Measurements from ENCODE around the gene NFRKB.

The NFRKB gene

DNA sequence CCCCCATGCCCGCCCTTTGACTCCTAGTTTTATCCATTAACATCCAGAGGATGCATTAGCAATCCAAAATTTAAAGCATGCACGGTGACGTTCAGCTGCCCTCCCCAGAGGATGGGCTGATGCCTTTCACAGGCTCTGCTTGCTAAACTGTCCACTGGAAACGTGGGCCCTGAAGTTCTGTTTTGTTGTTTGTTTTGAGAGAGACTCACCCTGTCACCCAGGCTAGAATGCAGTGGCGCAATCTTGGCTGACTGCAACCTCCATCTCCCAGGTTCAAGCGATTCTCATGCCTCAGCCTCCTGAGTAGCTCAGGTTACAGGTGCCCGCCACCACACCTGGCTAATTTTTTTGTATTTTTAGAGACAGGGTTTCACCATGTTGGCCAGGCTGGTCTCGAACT, 39.3 kb downstream of the NFRKB start:
- Histone ChIP-seq H3K9ac (no peak overlapping the region), H3K4me2 (ENCODE audit: low read length) (no peak overlapping the region), H2AFZ (no peak overlapping the region)

GRCh38 chr11:129855086-129855485, 40.3 kb downstream of the NFRKB start:
- TF ChIP-seq, protein P1, sequence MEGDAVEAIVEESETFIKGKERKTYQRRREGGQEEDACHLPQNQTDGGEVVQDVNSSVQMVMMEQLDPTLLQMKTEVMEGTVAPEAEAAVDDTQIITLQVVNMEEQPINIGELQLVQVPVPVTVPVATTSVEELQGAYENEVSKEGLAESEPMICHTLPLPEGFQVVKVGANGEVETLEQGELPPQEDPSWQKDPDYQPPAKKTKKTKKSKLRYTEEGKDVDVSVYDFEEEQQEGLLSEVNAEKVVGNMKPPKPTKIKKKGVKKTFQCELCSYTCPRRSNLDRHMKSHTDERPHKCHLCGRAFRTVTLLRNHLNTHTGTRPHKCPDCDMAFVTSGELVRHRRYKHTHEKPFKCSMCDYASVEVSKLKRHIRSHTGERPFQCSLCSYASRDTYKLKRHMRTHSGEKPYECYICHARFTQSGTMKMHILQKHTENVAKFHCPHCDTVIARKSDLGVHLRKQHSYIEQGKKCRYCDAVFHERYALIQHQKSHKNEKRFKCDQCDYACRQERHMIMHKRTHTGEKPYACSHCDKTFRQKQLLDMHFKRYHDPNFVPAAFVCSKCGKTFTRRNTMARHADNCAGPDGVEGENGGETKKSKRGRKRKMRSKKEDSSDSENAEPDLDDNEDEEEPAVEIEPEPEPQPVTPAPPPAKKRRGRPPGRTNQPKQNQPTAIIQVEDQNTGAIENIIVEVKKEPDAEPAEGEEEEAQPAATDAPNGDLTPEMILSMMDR (IDR thresholded peaks at IDR 0.05) = no peak
- Histone ChIP-seq H3K27me3 (ENCODE audit: control insufficient read depth, insufficient read depth, low read length) (no peaks in the 10 kb centered on the region), H3K9me3 (ENCODE audit: control insufficient read depth, low read length) (no peaks in the 10 kb centered on the region), H3K79me2 (no peaks in the 10 kb centered on the region), H3K36me3 (ENCODE audit: control insufficient read depth, insufficient read depth, low read length) (no peaks in the 10 kb centered on the region), H3K4me2 (ENCODE audit: low read length) (no peak overlapping the region), H3K4me1 (no peaks in the 10 kb centered on the region), H3K4me3 (ENCODE audit: low read depth, low read length) (no peak overlapping the region), H3K9ac (no peak overlapping the region), H3K27ac (no peak overlapping the region), H2AFZ (no peak overlapping the region)

More for the DNA sequence above, 39.3 kb downstream of the NFRKB start:
- H3K27ac ChIP-seq = no peak overlapping the region
- H3K27me3 ChIP-seq (ENCODE audit: control insufficient read depth, insufficient read depth, low read length) = no peaks in the 10 kb centered on the region
- H3K79me2 ChIP-seq = no peaks in the 10 kb centered on the region
- no peaks in the 10 kb centered on the region for H3K9me3 ChIP-seq (ENCODE audit: control insufficient read depth, low read length)
- no peaks in the 10 kb centered on the region for H3K36me3 ChIP-seq (ENCODE audit: control insufficient read depth, insufficient read depth, low read length)
- H3K4me1 ChIP-seq = no peaks in the 10 kb centered on the region
- TF ChIP-seq, protein P1 (IDR thresholded peaks at IDR 0.05) = no peak
- H3K4me3 ChIP-seq (ENCODE audit: low read depth, low read length) = no peak overlapping the region

- Histone ChIP-seq H3K4me1 (no peaks in the 10 kb centered on the region), H3K9ac (no peak overlapping the region), H3K9me3 (ENCODE audit: control insufficient read depth, low read length) (no peaks in the 10 kb centered on the region), H3K4me3 (ENCODE audit: low read depth, low read length) (no peak overlapping the region), H2AFZ (peak overlapping the region; percentile 50), H3K4me2 (ENCODE audit: low read length) (no peak overlapping the region), H3K79me2 (no peaks in the 10 kb centered on the region), H3K27me3 (ENCODE audit: control insufficient read depth, insufficient read depth, low read length) (no peaks in the 10 kb centered on the region), H3K36me3 (ENCODE audit: control insufficient read depth, insufficient read depth, low read length) (no peaks in the 10 kb centered on the region), H3K27ac (no peak overlapping the region)
- TF ChIP-seq, protein P1 (IDR thresholded peaks at IDR 0.05) = no peak
Measured at GRCh38 chr11:129854232-129854805, 41.1 kb downstream of the NFRKB start.

- Histone ChIP-seq H3K27ac (no peak overlapping the region), H3K79me2 (no peaks in the 10 kb centered on the region), H3K9me3 (ENCODE audit: control insufficient read depth, low read length) (no peaks in the 10 kb centered on the region), H3K27me3 (ENCODE audit: control insufficient read depth, insufficient read depth, low read length) (no peaks in the 10 kb centered on the region), H3K4me3 (ENCODE audit: low read depth, low read length) (no peak overlapping the region), H2AFZ (peak overlapping the region; percentile 50), H3K4me2 (ENCODE audit: low read length) (no peak overlapping the region), H3K36me3 (ENCODE audit: control insufficient read depth, insufficient read depth, low read length) (no peaks in the 10 kb centered on the region), H3K4me1 (no peaks in the 10 kb centered on the region), H3K9ac (no peak overlapping the region)
- TF ChIP-seq, protein P1 (IDR thresholded peaks at IDR 0.05) = no peak
Measured at GRCh38 chr11:129853518-129854231, 41.7 kb downstream of the NFRKB start.
